ENCODE data around the gene LIN7A.

- TF ChIP-seq, protein P1, sequence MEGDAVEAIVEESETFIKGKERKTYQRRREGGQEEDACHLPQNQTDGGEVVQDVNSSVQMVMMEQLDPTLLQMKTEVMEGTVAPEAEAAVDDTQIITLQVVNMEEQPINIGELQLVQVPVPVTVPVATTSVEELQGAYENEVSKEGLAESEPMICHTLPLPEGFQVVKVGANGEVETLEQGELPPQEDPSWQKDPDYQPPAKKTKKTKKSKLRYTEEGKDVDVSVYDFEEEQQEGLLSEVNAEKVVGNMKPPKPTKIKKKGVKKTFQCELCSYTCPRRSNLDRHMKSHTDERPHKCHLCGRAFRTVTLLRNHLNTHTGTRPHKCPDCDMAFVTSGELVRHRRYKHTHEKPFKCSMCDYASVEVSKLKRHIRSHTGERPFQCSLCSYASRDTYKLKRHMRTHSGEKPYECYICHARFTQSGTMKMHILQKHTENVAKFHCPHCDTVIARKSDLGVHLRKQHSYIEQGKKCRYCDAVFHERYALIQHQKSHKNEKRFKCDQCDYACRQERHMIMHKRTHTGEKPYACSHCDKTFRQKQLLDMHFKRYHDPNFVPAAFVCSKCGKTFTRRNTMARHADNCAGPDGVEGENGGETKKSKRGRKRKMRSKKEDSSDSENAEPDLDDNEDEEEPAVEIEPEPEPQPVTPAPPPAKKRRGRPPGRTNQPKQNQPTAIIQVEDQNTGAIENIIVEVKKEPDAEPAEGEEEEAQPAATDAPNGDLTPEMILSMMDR (IDR thresholded peaks at IDR 0.05; ENCODE audit: poor library complexity), result peak; percentile 68
- TF ChIP-seq EZH2phosphoT487 (IDR thresholded peaks at IDR 0.05; ENCODE audit: low read depth, severe bottlenecking, unreplicated experiment) (no peak), EZH2 (IDR thresholded peaks at IDR 0.05; ENCODE audit: borderline replicate concordance) (no peak)
Observed at GRCh38 chr12:80837342-80837978, 100.3 kb downstream of the LIN7A start.
